Esophagus squamous epithelium (tissue), 5 donors: ENCODE results near the gene DTX1. TPM values are rescaled to one million over a fixed set of nuclear protein-coding genes. Genes with fewer than 3 reads are reported as not detected.

Source experiments
- DNase-seq: peaks from one replicate; lab custom pipeline; 2025; lab: John Stamatoyannopoulos, UW
- H3K27ac ChIP-seq, 4 donors: fragments of 200-600 bp; sonication (generic); one replicate each; pipeline ENCODE4 v1.5.1; 2016 to 2019; ENCODE audit warnings: mild to moderate bottlenecking in 1 of 4
- H3K27me3 ChIP-seq, 4 donors: fragments of 200-600 bp; sonication (generic); 1 replicate in 3 of 4; 2 replicates in 1 of 4; pipeline versions ENCODE4 v1.5.1 to v1.6.0; 2017 to 2021; ENCODE audit warnings: antibody characterized with exemption in 1 of 4
- H3K36me3 ChIP-seq, 3 donors: fragments of 200-600 bp; sonication (generic); one replicate each; pipeline ENCODE4 v1.5.1; 2016 to 2019
- H3K4me1 ChIP-seq, 3 donors: fragments of 200-600 bp; sonication (generic); one replicate each; pipeline ENCODE4 v1.5.1; 2017 to 2019
- H3K4me3 ChIP-seq, 4 donors: fragments of 200-600 bp; sonication (generic); 1 replicate in 3 of 4; 2 replicates in 1 of 4; pipeline ENCODE4 v1.5.1; 2016 to 2019; ENCODE audit warnings: mild to moderate bottlenecking in 2 of 4, moderate library complexity in 1 of 4
- H3K9me3 ChIP-seq, 3 donors: fragments of 200-600 bp; sonication (generic); one replicate each; pipeline ENCODE4 v1.5.1; 2016 to 2019
- POLR2A ChIP-seq, 4 donors: fragments of 450-650 bp; IDR thresholded peaks; one replicate each; pipeline ENCODE4 v1.6.1; 2017; ENCODE audit warnings: antibody characterized with exemption in 4 of 4, mild to moderate bottlenecking in 4 of 4, moderate library complexity in 3 of 4
- WGBS, 2 donors: methylation state at CpG; one replicate each; pipeline ENCODE4 v1.1.5; 2018; 5-methylcytosine and 5-hydroxymethylcytosine counted together
- intact Hi-C: fragments of 100-400 bp; cut with DNase I; formaldehyde crosslinking; loops from one replicate; pipeline ENCODE4 v1.15.0; 2022
- total RNA-seq, 4 donors: library from RNA; depleted of rRNA; stranded (reverse); fragments of >200 nt; gene quantifications; one replicate each; pipeline ENCODE4 v1.1.0, GENCODE V29; 2016
- TF ChIP-seq, protein P1 (sequence below), 6 experiments: fragments of 450-650 bp in 4 of 6; fragments of 200-600 bp in 2 of 6; sonication (generic) in 2 of 6; IDR thresholded peaks; one replicate each; pipeline ENCODE4 v1.5.1; 2016 to 2019; ENCODE audit warnings: antibody characterized with exemption in 6 of 6, mild to moderate bottlenecking in 4 of 6, moderate library complexity in 4 of 6
- donor health status: DM: yes; HTN: yes; CAD: no.

DTX1 gene
- total RNA-seq, 4 donors from 2014 or later, result 0.49 to 4.8 (median 1.8) TPM

- H3K27me3 ChIP-seq, result peaks cover 0 to 26% (median 0%) of the 10 kb centered on the region in 4 donors
- DNase-seq, result no peak
- WGBS, 2 donors, result 76% methylated on average over 12 of the region's 12 CpGs; no CpG with 5 or more reads in 1 of the 2 donors
- intact Hi-C loops, result no loop called here
- H3K27ac ChIP-seq, result no peak overlapping the region
- H3K4me3 ChIP-seq, result no peak overlapping the region
- TF ChIP-seq, protein P1, sequence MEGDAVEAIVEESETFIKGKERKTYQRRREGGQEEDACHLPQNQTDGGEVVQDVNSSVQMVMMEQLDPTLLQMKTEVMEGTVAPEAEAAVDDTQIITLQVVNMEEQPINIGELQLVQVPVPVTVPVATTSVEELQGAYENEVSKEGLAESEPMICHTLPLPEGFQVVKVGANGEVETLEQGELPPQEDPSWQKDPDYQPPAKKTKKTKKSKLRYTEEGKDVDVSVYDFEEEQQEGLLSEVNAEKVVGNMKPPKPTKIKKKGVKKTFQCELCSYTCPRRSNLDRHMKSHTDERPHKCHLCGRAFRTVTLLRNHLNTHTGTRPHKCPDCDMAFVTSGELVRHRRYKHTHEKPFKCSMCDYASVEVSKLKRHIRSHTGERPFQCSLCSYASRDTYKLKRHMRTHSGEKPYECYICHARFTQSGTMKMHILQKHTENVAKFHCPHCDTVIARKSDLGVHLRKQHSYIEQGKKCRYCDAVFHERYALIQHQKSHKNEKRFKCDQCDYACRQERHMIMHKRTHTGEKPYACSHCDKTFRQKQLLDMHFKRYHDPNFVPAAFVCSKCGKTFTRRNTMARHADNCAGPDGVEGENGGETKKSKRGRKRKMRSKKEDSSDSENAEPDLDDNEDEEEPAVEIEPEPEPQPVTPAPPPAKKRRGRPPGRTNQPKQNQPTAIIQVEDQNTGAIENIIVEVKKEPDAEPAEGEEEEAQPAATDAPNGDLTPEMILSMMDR (IDR thresholded peaks at IDR 0.05), result no peak
- TF ChIP-seq POLR2A (IDR thresholded peaks at IDR 0.05), result no peak
- no peaks in the 10 kb centered on the region for H3K9me3 ChIP-seq
- peaks cover 0 to 18% (median 0%) of the 10 kb centered on the region in 3 donors for H3K36me3 ChIP-seq
- peaks cover 0 to 21% (median 7%) of the 10 kb centered on the region in 3 donors for H3K4me1 ChIP-seq
Measured at GRCh38 chr12:113099764-113100163, 43.2 kb downstream of the DTX1 start.

DNA sequence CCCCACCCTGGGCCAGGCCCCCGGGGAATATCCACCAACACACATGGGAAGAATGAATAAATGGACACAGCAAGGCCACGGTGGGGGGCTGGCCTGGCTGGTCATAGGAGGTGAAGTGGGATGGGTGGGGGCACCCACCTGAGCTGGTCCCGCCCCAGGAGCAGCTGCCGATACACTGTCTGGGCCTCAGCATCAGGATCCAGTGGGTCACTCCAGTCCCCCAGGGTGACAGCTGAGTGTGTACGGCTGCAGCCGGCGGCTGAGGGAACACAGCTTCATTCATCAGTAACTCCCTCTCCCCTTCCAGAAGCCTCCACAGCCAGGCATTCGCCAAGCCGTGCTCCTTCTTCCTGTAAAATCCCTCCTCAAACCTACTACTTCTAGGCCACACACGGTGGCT, 45.2 kb downstream of the DTX1 start:
- Histone ChIP-seq H3K4me3 (no peak overlapping the region), H3K27ac (no peak overlapping the region), H3K27me3 (peaks cover 0 to 26% (median 0%) of the 10 kb centered on the region in 4 donors), H3K36me3 (peaks cover 0 to 34% (median 0%) of the 10 kb centered on the region in 3 donors), H3K4me1 (peaks cover 0 to 21% (median 7%) of the 10 kb centered on the region in 3 donors), H3K9me3 (no peaks in the 10 kb centered on the region)
- TF ChIP-seq POLR2A (IDR thresholded peaks at IDR 0.05), result no peak
- TF ChIP-seq, protein P1 (IDR thresholded peaks at IDR 0.05), result no peak
- DNase-seq, result no peak
- 79 to 90% methylated on average over 3 to 7 of the region's 10 CpGs for WGBS, 2 donors
- intact Hi-C loops, result no loop called here

- WGBS, 2 donors, result 79 to 88% methylated on average over 5 of the region's 5 CpGs
- Histone ChIP-seq H3K27ac (no peak overlapping the region), H3K9me3 (no peaks in the 10 kb centered on the region), H3K4me1 (peaks cover 0 to 21% (median 7%) of the 10 kb centered on the region in 3 donors), H3K4me3 (no peak overlapping the region), H3K36me3 (peaks cover 0 to 42% (median 4%) of the 10 kb centered on the region in 3 donors), H3K27me3 (peaks cover 0 to 26% (median 0%) of the 10 kb centered on the region in 4 donors)
- intact Hi-C loops, result no loop called here
- TF ChIP-seq, protein P1 (IDR thresholded peaks at IDR 0.05), result no peak
- no peak for TF ChIP-seq POLR2A (IDR thresholded peaks at IDR 0.05)
- DNase-seq, result no peak
Measured at GRCh38 chr12:113102811-113103210, 46.3 kb downstream of the DTX1 start.

DNA sequence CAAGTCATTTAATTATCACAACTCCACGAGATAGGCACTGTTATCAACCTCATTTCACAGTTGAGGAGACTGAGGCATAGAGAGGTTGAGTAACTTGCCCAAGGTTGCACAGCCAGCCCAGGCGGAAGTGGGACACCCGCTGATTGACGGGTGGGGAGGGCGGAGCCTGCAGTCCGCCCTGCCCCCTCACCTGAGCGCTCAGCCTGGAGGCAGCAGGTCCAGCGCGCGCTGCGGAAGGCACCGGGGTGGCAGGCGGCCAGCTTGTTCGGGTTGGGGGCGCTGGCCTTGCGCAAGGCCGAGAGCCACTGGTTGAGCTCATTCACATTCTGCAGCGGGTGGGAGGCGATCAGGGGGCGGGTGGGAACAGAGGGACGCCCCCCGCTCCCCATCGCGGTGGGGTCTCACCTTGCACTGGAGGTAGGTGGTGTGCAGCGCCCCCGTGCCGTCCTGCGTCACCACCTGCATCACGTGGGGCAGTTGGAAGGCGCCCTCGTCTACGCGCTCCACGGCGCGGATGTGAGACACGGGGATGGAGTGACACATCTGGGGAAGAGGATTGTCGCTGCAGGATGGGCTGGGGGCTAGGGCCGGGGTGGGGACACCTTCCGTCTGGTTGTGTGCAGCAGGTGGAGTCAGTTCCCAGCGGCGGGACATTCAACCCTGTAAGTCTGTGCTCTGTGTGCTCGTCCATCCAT, 47.4 kb downstream of the DTX1 start:
- peak overlapping the region in 2 of 4 donors; percentile 6 to 9 for H3K4me3 ChIP-seq
- DNase-seq, result no peak
- no peak for TF ChIP-seq POLR2A (IDR thresholded peaks at IDR 0.05)
- TF ChIP-seq, protein P1 (IDR thresholded peaks at IDR 0.05), result no peak
- peaks cover 0 to 10% (median 0%) of the 10 kb centered on the region in 3 donors for H3K4me1 ChIP-seq
- no peaks in the 10 kb centered on the region for H3K9me3 ChIP-seq
- peaks cover 0 to 45% (median 6%) of the 10 kb centered on the region in 3 donors for H3K36me3 ChIP-seq
- 8 to 14% methylated on average over 11 to 14 of the region's 43 CpGs for WGBS, 2 donors
- intact Hi-C loops, result no loop called here
- peaks cover 0 to 26% (median 0%) of the 10 kb centered on the region in 4 donors for H3K27me3 ChIP-seq
- H3K27ac ChIP-seq, result no peak overlapping the region

DNA sequence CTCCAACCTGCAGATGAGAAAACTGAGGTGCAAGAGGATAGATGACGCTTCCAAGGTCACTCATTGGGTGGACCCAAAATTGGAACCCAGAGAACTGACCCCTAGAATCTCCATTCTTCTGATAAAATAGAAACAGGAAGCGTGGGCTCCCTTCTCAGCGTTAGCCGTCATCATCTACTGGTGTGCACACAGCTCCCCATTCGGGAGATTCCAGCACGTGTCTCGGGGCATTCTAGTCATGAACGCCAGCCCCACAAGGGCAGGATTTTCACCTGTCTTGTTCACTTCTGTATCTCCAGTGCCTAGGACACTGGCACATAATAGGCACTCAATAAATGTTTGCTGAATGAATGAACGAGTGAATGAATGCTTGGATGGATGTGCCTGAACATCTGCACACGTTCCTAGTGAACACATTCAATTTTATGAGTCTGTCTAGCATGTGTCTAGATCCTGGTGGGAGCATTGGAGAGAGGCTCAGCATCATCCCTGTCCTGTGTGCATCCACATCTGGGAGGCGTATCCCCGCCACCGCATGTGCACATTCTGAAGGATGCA, 48.5 kb downstream of the DTX1 start:
- Histone ChIP-seq H3K9me3 (no peaks in the 10 kb centered on the region), H3K36me3 (peaks cover 0 to 38% (median 6%) of the 10 kb centered on the region in 3 donors), H3K4me1 (peaks cover 0 to 7% (median 0%) of the 10 kb centered on the region in 3 donors), H3K4me3 (no peak overlapping the region), H3K27me3 (peaks cover 0 to 26% (median 0%) of the 10 kb centered on the region in 4 donors), H3K27ac (no peak overlapping the region)
- 78 to 96% methylated on average over 4 to 13 of the region's 13 CpGs for WGBS, 2 donors
- intact Hi-C loops, result no loop called here
- TF ChIP-seq, protein P1 (IDR thresholded peaks at IDR 0.05), result no peak
- no peak for TF ChIP-seq POLR2A (IDR thresholded peaks at IDR 0.05)
- DNase-seq, result no peak
